NB4 (cell line): ENCODE measurements around the gene TMEM217.

Experiments
- DNase-seq: peaks from one replicate; pipeline ENCODE4 v3.0.0; 2010; ENCODE audit warnings: low read depth
- H3K4me3 ChIP-seq: one replicate; pipeline ENCODE4 v1.5.1; 2011; ENCODE audit warnings: mild to moderate bottlenecking, low read depth, low read length, moderate library complexity
- CTCF ChIP-seq: IDR thresholded peaks from one replicate; pipeline ENCODE4 v1.5.1; 2012; ENCODE audit warnings: low read depth, low read length
- MAX ChIP-seq: IDR thresholded peaks from 2 replicates; pipeline ENCODE4 v1.6.1; 2011; ENCODE audit warnings: low read depth, low read length
- MYC ChIP-seq: IDR thresholded peaks from 2 replicates; pipeline ENCODE4 v1.6.1; 2011; ENCODE audit warnings: low read depth, low read length
- POLR2A ChIP-seq: IDR thresholded peaks from 2 replicates; pipeline ENCODE4 v1.6.1; 2011; ENCODE audit warnings: mild to moderate bottlenecking; ENCODE audit not compliant: insufficient read length; ENCODE audit errors: extremely low read depth

The TMEM217 gene

GRCh38 chr6:37162740-37163139 is 95.2 kb downstream of the TMEM217 start:
- DNase-seq = no peak
- H3K4me3 ChIP-seq = no peak overlapping the region
- TF ChIP-seq MYC (no peak), POLR2A (no peak), CTCF (no peak), MAX (no peak)
